NCI-H748 treated with DMSO at 0.1 percent for 48 hours (cell line): ENCODE measurements around the gene CAMKK1.
A peak's percentile ranks its signal among the peaks of the same experiment; 100 is the strongest.

Experiments
- DNase-seq: peaks from one replicate; lab custom pipeline; 2025; lab: John Stamatoyannopoulos, UW

CAMKK1 gene

GRCh38 chr17:3893003-3893719 lies at the start of gene CAMKK1:
TSS of gene CAMKK1 (minus strand) at chr17:3893053. CDS start at chr17:3885687, 7,366 bp downstream.
- DNase-seq, result peak; percentile 85

DNA sequence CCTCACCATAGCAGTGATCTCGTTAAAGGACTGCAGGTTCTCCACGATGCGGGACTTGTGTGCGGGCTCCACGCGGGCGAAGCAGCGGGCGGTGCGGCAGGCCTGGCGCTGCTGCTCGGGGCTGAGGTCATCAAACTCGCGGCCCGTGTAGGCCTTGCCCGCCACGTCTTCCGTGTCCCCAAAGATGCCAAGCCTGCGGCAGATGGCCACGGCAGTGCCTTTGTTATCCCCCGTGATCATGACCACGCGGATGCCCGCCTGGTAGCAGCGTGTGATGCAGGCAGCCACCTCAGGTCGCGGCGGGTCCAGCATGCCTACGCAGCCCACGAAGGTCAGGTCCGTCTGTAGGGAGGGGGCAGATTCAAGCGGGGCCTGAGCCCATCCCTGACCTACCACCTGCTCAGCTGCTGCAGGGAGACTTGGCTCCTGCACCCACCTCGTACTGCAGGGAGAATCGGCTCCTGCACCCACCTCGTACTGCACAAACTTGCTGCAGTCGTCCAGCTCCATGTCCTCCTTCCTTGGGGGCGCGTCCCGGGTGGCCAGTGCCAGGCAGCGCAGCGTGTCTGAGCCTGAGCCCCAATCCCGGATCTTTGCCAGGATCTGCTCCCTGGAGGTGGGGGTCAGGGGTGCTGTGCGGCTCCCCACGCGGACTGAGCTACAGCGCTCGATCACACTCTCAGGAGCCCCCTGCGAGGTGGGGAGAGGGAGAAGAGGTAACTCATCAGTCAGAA lies 48.3 kb upstream of the CAMKK1 start:
- no peak for DNase-seq

DNA sequence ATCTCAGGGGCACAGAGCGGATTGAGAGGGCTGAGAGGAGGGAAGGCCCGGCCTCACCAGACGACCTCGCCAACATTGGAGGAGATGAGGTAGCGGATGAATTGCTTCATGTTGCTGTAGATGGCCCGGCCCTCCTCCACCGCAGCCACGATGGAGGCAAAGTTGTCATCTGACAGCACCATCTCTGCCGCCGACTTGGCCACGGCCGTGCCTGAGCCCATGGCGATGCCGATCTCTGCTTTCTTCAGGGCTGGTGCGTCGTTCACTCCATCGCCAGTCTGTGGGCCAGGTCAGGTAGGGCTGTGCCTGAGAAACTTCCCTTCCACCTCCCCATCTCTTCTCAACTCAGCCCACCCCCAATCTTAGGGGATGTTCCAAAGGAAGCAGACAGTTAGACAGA lies 44.5 kb upstream of the CAMKK1 start:
- DNase-seq, result no peak

DNA sequence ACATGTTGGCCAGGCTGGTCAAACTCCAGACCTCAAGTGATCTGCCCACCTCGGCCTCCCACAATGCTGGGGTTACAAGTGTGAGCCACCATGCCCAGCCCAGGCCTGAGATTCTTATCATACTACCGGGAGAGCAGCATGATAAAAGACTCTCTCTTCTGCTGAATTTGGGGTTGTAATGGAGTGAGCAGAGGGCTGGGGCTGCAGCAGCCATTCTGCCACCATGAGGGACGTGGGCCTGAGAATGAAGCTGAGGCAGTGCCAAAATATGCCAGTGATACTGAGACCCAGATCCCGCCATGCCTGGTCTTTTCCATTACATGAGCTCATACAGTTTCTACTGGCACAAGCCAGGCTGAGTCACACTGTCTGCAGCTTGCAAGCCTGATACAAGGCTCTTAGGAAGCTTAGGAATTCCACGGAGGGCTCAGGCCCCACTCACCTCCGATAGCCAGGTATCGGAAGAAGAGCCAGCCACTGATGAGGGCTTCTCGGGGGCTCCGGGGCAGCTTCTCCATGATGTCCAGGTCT lies 43.0 kb upstream of the CAMKK1 start:
- no peak for DNase-seq

DNA sequence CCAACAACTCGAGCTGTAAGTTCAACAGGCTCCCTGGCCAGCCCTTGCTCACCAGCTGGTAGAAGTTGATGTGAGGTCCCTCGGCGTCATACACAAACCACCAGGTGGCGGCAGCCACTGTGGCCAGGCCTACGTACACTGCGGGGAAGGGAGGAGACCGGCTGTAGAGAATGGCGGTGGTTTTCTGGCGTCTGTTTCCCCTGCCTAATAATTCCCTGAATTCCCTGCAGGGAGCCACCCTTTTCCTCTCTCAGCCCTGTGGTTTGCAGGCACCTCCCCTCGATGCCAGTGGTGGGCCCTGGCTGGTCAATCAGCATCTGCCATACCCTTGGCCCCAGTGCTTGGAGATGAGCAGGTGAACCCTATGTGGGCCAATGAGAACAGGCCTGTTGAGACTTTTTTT lies 42.3 kb upstream of the CAMKK1 start:
- DNase-seq, result peak; percentile 22

GRCh38 chr17:3929764-3930163 lies 36.9 kb upstream of the CAMKK1 start:
- no peak for DNase-seq

GRCh38 chr17:3929181-3929580 lies 36.3 kb upstream of the CAMKK1 start:
- no peak for DNase-seq

- DNase-seq, result no peak
These were observed 35.6 kb upstream of the CAMKK1 start for GRCh38 chr17:3928406-3928805.

DNA sequence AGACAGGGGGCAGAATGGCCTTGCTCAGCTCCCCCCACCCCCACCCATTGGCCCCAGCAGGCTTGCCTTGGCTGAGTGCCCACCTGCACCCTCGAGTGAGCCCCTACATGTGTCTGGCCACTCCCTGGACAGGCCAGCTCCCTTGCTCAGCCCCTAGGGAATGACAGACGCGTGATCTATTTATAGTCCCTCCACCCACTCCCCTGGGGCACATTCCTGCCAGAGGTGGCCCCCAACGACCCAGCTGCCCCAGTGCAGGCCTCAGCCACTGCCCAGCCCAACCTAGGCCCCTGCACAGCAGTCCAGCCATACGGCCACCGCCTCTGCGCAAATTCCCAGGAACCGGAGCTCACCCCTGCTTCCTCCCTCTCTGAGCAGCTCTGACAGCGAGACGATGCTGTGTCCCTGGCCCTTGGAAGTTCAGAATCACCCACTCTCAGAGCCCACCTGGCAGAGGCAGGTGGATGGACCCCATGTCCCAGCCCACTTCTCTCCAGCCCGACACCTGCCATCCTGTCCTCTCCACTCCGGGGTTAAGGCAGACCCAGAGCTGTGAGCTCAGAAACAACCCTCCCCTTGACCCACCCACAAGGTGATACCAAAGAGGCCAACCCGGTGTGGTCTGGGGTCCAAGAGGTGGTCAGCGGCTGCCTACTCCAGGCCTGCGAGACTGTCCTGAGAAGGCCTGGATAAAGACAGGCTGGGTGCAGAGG lies 34.9 kb upstream of the CAMKK1 start:
- DNase-seq, result no peak

DNA sequence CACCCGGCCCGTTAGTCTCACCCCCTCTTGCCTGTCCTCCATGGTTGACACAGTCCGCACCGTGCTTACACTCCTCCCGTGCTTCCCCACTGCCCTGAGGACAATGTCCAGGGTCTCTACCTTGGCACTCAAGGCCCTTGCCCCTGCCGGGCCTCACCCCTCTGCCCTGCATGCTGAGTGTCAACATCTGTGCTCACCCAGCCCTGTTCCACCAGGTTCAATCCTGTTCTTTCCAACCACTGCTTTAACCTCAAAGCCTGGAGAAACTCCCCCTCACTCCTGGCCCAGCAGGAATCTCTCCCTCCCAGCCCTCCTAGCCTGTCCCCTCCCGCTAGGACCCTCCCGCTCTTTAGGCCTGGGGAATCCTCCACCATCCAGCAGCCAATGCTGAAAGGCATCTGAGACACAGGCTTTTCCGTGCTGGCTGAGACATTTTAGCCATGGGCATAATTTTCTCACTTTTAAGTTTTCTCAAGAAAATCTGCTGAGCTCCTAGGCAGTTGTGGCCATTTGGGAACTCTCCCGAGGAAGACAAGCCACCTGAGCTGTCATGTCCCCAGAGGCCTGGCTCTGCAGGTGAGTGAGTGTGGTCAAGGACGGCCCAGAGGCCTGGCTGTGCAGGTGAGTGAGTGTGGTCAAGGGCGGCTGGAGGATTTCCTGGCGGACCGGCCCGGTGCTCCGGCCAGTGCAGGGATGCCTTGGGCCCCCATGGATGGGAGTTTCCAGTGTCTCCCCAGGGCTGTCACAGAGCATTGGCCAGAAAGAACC lies 34.2 kb upstream of the CAMKK1 start:
- DNase-seq, result no peak

GRCh38 chr17:3925684-3926485 lies 33.0 kb upstream of the CAMKK1 start:
- DNase-seq, result no peak

- no peak for DNase-seq
These were observed 31.9 kb upstream of the CAMKK1 start for GRCh38 chr17:3924512-3925350.

GRCh38 chr17:3923466-3924190 lies 30.8 kb upstream of the CAMKK1 start:
- no peak for DNase-seq

- no peak for DNase-seq
These were observed 29.9 kb upstream of the CAMKK1 start for GRCh38 chr17:3922765-3923164.

GRCh38 chr17:3921502-3922319 lies 28.9 kb upstream of the CAMKK1 start:
- DNase-seq, result no peak

DNA sequence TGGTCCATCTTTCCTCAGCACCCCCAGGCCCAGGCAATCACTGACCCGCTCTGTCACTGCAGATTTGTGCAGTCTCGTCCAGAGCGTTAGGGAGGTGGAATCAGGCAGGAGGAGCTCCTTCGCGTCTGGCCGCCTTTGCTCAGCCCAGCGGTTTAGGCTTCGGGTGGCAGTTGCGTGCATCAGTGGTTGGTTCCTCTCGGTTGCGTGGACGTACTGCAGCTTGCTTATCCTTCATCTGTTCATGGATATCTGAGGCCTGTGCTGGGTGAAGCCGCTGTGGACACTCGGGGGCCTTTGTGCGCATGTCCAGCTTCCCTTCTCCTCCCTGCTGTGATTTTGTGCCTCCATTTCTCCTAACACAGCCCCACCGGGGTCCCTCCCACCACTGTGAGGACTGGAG lies 28.2 kb upstream of the CAMKK1 start:
- DNase-seq, result no peak

GRCh38 chr17:3919123-3919624 lies 26.3 kb upstream of the CAMKK1 start:
- DNase-seq, result no peak

GRCh38 chr17:3918372-3919122 lies 25.7 kb upstream of the CAMKK1 start:
- no peak for DNase-seq
